NCI-H146 treated with DMSO at 0.1 percent for 48 hours (cell line): ENCODE measurements around the gene FBF1.

Source experiments
- DNase-seq: peaks from one replicate; lab custom pipeline; 2025; ENCODE audit not compliant: unreplicated experiment; lab: John Stamatoyannopoulos, UW

FBF1 gene

GRCh38 chr17:75917141-75917916, 23.5 kb downstream of the FBF1 start:
- no peak for DNase-seq

- DNase-seq: no peak
Observed at GRCh38 chr17:75915268-75915667, 25.6 kb downstream of the FBF1 start.

- no peak for DNase-seq
Observed at GRCh38 chr17:75914643-75915267, 26.1 kb downstream of the FBF1 start.

- DNase-seq: no peak
Observed at GRCh38 chr17:75913537-75914210, 27.2 kb downstream of the FBF1 start.

GRCh38 chr17:75910699-75911098, 30.1 kb downstream of the FBF1 start:
- peak; percentile 11 for DNase-seq

GRCh38 chr17:75909812-75910274, 31.0 kb downstream of the FBF1 start:
- DNase-seq: peak; percentile 83

GRCh38 chr17:75909051-75909811, 31.6 kb downstream of the FBF1 start:
- DNase-seq: peak; percentile 83

GRCh38 chr17:75908201-75908600, 32.6 kb downstream of the FBF1 start:
- DNase-seq: no peak

GRCh38 chr17:75906143-75906884, 34.5 kb downstream of the FBF1 start:
- DNase-seq: no peak

GRCh38 chr17:75904749-75905521, 35.9 kb downstream of the FBF1 start, which contains the start of gene MRPL38:
Gene MRPL38 (minus strand): TSS chr17:75904884. CDS start chr17:75904875, 9 bp downstream.
- DNase-seq: peak; percentile 92

GRCh38 chr17:75902406-75902805, 38.4 kb downstream of the FBF1 start:
- DNase-seq: no peak

GRCh38 chr17:75901727-75902126, 39.1 kb downstream of the FBF1 start:
- DNase-seq: no peak

- DNase-seq: no peak
Observed at GRCh38 chr17:75900691-75901533, 39.9 kb downstream of the FBF1 start.

GRCh38 chr17:75899767-75900468, 40.9 kb downstream of the FBF1 start:
- no peak for DNase-seq

- DNase-seq: no peak
Observed at GRCh38 chr17:75899353-75899752, 41.5 kb downstream of the FBF1 start.

GRCh38 chr17:75898791-75899190, 42.1 kb downstream of the FBF1 start:
- DNase-seq: no peak

- DNase-seq: no peak
Observed at GRCh38 chr17:75898065-75898464, 42.8 kb downstream of the FBF1 start.
